Stimulated activated CD8-positive, alpha-beta memory T cell treated with anti-CD3 and anti-CD28 coated beads, Interleukin-7, amount 100 ng/mL, for 4 hours (primary cell): ENCODE data around the gene PRKCA.
"Not testable (repeated sequence)": the region's sequence is repeated elsewhere in the genome, so short reads cannot be mapped to it uniquely, and the experiment has no call there.

Source experiments
- DNase-seq, 2 donors: peaks; one replicate each; pipeline ENCODE4 v3.0.0-alpha.2; 2020; ENCODE audit warnings: low read depth in 2 of 2

Gene PRKCA

DNA sequence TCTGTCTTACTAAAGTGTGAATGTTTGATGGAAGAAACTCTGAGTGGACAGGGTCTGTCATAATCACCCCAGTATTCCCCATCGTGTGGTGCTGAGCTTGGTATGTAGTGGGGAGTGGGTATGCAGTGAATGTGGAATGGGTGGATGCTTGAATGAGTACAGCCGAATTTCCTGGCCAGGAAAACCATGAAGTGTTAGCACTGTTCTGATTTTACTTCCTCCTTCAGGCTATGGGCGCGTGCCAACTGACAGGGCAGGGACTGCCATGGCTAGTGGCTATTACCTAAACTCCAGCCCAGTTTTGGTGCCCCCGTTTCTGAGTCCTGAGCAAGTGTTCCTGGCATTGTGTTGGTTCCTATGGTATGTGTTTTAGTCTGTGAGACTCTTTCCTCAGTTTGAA lies 48.6 kb downstream of the PRKCA start:
- no peak for DNase-seq

DNA sequence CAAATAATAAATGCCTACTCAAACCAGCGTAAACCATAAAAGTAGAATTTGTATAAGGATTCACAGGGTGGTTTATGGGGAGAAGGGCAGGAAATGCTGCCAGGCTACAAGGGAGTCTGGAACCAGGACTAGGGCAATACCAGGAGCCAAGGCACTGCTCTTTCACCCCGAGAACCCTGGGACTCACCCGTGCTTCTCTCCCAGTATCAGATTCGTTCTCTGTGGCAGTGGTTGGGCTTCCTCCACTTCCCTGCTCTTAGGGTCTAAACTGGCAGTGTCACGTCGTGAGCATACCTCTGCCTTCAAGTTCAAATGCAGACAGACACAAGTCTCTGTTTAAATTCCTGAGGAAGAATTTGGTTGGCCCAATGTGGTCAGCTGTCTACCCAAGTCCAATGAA lies 49.3 kb downstream of the PRKCA start:
- no peak for DNase-seq

DNA sequence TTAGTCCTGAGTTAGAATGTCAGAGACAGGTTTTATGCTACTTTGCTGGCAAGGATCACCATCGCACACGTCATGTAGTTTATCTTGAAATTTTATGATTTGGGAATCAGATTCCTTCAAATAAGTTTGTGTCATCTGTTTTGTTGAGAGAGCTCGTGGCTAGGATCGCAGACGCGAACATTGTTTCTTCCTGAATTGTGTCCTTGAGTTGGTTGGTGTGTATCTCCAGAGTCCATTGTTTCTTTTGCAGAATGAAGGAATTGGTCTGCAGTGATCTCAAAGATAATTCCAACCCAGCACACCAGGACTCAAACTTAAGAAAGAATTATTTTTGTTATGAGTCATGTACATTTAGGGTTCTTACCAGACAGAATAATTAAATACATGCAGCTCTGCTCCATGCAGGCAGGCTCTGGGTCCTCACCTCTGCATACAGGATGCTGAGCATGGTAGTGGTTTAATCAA lies 51.6 kb downstream of the PRKCA start:
- no peak for DNase-seq

DNA sequence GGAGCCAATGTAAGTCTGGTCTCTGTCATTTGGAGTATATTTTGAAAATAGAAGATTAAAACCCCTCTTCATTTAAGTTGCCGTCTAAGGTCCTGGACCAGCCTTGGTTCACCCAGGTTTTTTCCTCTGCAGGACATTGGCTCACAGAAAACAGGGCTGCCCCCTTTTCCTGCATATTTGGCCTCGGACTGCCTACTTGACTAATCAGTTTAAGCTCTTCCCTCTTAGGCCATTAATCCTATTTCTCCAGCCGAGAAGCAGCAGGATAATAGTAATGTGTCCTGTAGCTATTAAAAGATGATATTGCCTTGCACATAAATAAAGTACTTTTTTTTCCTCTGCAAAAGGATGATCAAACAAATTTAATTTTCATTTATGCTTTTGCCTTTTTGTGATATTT lies 52.1 kb downstream of the PRKCA start:
- DNase-seq = no peak

DNA sequence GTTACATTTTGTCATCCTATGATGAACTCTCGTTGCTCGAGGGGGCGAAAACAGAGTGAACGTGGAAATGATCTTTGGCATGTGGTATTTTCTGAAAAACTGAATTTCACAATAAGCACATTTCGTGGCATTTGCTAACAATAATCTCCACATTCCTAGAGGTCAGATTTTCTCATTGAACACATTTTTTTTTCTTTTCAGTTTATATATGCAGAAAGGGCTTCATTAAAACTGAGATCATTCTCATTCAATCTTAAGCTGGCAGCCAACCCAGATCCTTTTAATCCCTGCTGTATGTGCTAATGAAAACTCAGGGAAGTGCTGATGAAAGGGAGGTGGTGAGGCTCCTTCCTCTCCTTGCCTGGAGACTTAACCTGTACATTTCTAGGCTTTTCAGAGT lies 52.6 kb downstream of the PRKCA start:
- no peak for DNase-seq

GRCh38 chr17:66355510-66355909 lies 53.1 kb downstream of the PRKCA start:
- no peak for DNase-seq

DNA sequence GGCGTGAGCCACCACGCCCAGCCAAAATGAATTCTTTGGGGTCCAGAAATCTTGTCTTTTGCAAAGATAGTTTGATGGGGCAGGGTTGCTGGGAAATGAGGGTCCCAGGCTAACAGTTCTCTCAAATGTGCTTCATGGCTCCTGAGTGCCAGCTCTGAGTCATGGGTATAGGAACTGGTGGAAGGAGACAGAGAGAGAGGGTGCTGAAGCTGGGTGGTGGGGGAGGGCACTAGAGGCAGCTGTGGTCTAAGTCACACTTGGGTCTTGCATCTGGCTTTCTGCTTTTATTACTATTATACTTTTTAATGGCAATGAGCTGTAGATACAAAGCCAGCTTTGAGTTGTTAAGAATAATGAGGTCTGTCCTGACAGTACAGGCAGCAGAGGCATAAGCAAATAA lies 54.6 kb downstream of the PRKCA start:
- DNase-seq = no peak

GRCh38 chr17:66359351-66359750 lies 56.9 kb downstream of the PRKCA start:
- DNase-seq = no peak

DNA sequence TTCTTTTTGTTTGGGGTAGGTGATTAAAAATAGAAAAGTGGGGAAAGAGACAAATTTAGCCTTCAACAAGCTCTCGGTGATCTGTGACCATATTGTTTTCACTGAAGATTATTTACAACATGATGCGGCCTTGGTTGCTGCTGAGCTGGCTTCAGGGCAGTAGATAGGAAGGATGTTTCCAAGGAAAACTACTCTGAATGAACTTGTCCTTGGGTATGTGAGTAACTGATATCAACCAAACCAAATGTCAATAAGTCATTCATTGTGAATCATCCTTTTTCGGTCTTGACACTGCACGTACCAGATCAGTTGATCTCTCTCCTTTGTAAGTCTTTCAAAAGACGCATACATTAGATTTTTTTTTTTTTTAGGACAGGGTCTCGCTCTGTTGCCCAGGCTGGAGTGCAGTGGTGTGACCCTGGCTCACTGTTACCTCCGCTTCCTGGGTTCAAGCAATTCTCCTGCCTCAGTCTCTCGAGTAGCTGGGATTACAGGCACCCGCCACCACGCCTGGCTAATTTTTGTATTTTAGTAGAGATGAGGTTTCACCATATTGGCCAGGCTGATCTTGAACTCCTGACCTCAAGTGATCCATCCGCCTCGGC lies 58.6 kb downstream of the PRKCA start:
- DNase-seq = not testable (repeated sequence)

GRCh38 chr17:66364508-66364907 lies 62.1 kb downstream of the PRKCA start:
- DNase-seq = no peak

- no peak for DNase-seq
Observed at GRCh38 chr17:66364990-66365490, 62.6 kb downstream of the PRKCA start.

- no peak for DNase-seq
Observed at GRCh38 chr17:66365903-66366302, 63.5 kb downstream of the PRKCA start.

DNA sequence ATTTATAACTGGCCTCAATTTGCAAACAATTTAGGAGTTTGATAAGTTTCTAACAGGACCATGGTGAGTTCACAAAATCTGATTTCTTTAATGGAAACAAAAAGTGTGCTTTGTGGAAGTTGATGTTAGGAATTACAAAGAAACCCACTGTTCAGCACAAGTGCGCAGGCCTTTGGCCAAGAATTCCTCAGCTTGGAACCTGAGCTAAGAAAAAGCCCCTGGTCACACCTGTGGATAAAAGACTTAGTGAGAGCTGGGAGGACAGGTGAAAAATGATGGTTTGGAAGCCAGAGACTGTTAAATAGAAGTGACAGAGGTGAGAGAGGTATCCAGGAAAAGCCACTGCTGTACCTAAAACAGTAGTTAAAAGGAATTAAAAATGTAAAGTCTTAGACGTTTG lies 64.7 kb downstream of the PRKCA start:
- no peak for DNase-seq

- DNase-seq = no peak
Observed at GRCh38 chr17:66369830-66370229, 67.4 kb downstream of the PRKCA start.

- no peak for DNase-seq
Observed at GRCh38 chr17:66371561-66371960, 69.1 kb downstream of the PRKCA start.

DNA sequence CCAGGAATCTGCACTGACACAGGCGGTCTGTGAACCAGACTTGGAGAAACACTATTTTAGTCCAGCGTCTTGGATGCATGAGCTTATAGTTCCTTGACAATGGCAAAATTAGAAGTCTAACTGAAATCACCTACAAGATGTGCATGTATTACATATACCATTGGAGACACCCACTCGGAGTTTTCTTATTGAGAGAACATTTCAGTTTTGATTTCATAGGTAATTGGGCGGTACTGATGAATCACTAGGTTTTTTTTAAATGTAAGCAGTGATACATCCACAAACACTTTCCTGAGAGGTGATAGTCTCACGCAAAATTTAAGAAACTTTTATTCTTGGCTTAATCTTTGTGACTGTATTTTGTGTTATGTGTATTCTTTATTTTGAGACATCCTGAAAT lies 69.8 kb downstream of the PRKCA start:
- no peak for DNase-seq

DNA sequence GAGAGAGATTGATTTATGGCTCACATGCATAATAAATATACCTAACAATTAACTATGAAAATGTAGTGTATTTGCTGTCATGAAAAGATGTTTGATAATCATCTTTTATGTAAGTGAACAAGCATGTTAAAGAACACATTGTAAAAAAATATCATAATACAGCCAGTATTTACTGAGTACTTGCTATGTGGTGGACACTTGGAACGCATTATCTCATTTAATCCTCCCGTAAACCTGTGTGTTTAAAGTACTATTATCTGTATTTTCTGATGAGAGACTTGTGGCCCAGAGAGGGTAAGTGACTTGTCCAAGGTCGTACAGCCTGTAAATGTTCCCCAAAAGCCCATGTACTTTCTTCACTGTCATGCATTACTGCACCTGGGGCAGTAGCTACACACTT lies 70.7 kb downstream of the PRKCA start:
- DNase-seq = no peak

DNA sequence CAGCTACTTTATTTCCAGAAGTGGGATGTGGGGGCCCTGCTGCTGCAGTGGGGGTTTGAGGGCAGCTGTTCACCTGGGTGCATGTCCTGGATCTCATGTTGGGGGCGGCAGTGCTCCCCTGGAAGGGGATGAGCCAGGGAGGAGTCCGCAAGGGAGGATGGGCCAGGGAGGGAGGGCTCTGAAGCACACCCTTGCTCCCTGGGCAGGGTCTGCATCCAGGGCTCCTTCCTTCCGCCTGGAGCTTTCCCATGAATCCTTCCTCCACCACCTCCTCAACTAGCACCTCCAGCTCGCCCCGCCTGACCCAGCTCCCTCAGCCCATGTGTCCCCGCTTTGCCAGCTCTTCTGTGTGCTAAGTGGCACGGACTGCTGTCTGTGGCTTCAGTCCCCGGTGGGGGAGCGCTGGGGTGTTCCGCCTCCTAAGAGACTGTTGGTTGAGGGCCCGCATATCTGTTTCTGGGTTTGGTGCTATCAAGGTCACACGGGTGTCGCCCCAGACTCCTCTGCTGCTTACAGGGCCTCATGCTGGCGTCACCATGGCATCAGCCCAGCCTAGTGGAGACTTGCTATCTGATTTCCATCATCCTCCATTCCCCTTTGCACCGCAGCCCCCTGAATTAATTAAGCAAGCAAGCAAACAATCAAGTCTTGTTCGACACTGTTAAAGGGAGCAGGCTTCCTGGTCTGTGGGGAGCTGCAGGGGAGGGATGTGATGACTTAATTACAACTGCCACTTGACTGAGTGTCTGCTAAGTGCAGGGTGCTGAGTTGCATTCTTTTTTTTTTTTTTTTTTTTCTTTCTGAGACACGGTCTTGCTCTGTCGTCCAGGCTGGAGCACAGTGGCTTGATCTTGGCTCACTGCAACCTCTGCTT lies 71.8 kb downstream of the PRKCA start:
- peak; percentile 35 to 38 for DNase-seq

GRCh38 chr17:66375121-66375520 lies 72.7 kb downstream of the PRKCA start:
- DNase-seq = no peak

DNA sequence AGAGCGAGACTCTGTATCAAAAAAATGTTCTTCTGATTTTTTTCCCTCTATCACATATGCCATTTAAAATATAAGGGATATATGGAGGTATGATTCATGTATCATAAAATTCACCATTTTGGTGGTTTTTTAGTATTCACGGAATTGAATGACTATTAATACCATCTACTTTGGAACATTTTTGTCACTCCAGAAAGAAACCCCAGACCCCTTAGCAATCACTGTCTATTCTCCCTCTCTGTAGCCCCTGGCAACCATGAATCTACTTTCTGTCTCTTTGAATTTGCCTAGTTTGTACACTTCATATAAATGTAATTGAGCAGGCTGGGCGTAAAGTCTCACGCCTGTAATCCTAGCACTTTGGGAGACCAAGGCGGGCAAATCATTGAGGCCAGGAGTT lies 75.9 kb downstream of the PRKCA start:
- no peak for DNase-seq

DNA sequence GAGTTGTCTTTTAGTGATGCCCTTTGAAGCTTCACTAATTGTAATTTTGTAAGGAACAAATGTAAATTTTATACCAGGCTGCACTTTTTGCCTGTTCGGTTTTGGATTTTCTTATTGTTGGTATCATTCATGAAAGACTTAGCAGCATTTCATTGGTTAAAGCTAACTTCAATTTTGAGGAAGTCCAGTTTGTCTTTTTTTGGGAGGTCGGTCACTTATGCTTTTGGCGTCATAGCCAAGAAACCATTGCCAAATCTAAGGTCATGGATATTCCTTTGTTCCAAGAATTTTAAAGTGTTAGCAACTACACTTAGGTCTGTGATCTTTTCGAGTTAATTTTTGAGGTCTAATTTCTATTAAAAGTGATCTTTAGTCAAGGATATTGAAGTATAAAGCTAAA lies 77.1 kb downstream of the PRKCA start:
- DNase-seq = no peak

DNA sequence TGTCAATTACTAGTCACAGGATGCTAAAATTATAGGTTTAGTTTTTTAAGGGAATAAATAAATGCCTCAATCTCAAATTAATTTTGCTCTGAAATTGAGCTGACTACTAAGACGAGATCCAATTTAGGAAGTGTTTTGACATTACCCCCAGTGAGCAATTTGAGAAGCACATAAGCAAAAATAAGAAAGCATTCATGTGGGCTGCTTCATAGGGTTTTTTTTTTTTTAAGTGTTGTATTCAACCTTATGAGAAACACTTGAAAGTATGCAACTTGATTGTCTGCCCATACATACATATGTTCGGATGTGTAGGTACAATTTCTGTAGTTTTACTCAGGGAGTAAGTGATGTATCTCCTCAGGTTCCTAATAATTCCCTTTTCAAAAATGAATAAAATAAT lies 77.6 kb downstream of the PRKCA start:
- DNase-seq = no peak

GRCh38 chr17:66381701-66382362 lies 79.4 kb downstream of the PRKCA start:
- no peak for DNase-seq
